GM12872 (cell line): Measurements from ENCODE around the gene RINL.

ENCODE experiments used
- TF ChIP-seq, protein P1 (sequence below): IDR thresholded peaks from 3 replicates; pipeline ENCODE4 v1.5.1; 2011; ENCODE audit warnings: low read depth, mild to moderate bottlenecking, low read length, moderate library complexity; ENCODE audit not compliant: insufficient read depth

Gene RINL

DNA sequence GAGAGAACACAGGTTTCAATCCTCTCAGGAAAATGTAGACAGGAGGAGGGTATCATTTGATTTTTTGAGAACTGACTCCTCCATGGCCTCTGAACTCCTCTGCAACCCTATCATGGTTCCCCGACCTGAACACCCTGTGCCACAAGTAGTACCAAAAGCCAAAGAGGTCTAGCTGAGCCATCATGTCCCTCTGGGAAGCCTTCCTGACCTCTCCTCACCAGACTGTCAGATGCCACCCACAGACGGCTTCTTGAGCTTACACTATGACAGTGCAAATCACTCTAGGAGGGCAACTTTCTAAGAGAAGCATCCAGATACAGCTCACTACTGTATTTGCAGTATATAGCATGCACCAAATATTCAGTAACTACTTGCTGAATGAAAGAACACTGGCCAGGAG, 32.0 kb downstream of the RINL start:
- TF ChIP-seq, protein P1, sequence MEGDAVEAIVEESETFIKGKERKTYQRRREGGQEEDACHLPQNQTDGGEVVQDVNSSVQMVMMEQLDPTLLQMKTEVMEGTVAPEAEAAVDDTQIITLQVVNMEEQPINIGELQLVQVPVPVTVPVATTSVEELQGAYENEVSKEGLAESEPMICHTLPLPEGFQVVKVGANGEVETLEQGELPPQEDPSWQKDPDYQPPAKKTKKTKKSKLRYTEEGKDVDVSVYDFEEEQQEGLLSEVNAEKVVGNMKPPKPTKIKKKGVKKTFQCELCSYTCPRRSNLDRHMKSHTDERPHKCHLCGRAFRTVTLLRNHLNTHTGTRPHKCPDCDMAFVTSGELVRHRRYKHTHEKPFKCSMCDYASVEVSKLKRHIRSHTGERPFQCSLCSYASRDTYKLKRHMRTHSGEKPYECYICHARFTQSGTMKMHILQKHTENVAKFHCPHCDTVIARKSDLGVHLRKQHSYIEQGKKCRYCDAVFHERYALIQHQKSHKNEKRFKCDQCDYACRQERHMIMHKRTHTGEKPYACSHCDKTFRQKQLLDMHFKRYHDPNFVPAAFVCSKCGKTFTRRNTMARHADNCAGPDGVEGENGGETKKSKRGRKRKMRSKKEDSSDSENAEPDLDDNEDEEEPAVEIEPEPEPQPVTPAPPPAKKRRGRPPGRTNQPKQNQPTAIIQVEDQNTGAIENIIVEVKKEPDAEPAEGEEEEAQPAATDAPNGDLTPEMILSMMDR, result no peak

DNA sequence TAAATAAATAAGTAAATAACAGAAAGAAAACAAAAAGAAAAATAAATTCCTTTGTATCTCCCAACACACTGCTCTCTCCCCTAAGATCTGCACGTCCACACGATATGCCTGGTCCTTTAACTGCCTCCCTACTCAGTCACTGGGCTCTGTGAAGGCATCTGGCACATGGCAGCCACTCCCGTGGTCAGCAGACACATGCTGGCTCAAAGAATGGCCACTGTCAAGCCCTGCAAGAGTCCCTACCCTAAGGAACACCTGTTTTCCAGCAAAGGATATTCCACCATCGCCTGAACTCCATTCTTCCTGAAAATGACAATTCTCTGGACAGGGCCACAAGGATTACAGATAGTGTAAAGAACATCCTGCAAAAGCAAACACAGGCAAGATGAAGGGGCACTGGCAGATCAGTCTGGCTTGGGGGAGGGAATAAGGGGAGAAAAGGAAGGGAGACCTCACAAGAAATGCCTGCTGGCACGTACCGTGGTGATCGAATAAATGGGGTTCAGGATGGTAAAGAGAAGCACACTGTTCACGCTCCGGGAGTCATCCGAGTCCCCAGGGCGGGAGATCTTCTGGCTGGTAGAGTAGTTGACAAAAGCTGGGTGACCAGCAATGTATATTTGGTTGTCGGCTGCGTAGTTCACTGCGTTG, 32.6 kb downstream of the RINL start:
- TF ChIP-seq, protein P1, result no peak

DNA sequence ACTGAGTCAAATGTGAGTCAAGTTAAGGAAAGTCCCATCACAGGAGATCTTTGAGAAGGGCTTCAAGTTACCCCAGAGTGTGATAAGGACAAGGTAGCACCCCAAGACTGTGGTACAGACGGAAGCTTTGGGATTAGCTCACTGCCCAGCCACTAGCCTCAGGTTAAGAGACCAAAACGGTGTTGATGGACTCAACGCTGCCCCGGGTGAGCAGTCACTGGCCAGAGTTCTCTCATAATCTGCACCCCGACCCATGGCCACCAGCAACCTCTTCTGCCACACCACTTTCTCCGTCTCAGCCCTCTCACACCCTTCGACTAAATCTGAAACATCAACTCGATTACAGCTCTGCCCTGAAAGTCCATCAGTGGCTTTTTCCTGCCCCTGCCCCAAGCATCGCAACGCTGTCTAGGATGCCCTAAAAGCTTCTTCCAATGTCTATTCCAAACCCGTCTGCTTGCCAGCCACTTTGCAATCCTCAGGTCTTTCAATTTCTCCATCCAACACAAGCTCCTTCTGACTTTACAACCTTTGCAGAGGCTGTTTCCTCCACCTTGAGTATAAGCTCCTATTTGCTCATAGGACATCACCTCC, 33.9 kb downstream of the RINL start:
- TF ChIP-seq, protein P1, result no peak

DNA sequence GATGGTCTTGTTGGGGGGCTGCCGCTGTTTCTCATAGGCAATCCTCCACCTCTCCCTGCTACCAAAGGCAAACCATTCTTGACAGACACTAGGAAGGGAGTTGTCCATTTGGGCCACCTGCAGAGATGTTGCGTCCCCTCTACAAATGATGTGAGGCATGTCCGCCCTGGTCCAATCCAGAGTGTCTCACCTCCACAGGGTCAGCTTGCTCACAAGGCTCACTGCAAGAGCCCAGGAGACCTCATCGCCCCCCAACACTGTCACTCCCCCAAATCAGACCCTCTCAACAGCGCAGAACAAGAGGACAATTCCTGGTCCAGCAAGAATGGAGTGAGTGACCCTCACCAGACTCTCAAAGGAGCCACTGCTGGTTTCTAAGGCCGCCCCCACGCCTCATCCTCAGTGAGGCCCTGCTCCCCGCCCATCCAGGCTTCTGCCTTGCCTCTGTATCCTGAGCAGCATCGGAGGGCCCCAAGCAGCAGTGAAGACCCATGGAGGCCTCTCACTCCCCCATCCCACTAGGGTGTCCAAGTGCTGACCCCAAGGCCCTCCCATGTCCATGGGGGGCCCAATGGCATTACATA, 34.8 kb downstream of the RINL start:
- TF ChIP-seq, protein P1, result no peak

DNA sequence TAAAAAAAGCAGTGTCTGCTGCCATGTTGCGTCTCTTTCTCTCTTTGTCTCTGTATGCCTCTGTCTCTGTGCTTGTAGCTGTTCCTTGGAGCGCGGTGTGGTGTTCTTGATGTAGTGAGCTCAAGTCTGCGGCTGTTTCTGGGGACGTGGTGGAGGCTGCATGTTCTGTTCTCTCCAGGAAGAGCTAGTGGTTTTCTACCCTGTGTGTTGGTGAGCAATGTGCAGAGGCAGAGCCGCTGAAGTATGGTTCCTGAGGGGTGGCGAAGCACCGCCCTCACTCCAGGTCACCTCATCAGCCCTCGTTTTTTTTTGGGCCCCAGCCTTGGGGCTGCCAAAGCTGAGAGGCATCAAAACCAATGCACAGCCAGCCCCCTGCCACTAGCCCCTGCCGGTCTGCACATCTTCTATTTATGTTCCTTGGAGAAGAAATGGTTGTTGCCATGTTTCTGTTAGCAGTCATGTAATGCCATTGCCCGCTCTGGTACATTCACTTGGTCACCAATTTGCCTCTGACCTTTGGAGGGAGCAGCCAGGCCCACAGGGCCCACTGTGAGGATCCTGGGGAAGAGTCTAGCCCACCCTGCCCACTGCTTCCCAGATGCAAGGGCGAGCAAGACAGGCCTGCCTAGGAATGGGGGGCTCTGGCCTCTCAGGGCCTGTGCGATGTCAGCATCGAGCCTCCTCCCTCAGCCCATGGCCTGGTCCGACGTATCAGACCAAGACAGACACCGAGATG, 35.5 kb downstream of the RINL start:
- TF ChIP-seq, protein P1, result no peak

DNA sequence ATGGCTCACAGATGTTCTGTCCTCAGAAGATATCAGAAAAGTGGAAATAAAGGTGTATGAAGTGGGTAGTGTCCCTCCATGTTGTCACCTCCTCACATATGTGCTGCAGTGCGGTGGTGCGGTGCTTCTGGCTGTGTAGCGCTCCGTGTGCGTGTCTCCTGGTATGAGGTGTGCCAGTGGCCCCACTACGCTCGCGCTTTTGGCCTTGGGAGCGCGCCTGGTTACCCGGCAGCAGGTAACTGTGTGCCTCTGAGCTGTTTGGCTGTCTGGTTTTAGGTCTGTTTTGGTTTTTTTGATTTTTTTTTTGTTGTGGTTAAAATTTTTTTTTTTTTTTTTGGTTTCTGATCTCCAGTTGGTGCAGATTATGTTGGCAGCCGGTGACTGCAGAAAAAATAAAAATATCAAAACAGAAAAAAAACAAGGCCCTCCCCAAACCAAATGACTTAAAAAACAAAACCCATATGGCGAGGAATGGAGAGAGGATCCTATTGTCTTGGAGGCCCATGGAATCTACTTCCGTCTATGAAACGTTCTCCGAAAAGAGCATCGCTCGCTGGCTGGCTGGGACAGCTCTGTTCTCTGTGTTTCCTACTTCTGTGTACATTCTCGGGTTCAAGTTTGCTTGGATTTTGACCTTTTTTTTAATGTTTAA, 36.2 kb downstream of the RINL start:
- TF ChIP-seq, protein P1, result no peak
